H9 (cell line): Measurements from ENCODE around the gene NBEA. TPM values are rescaled to one million over a fixed set of nuclear protein-coding genes. Genes with fewer than 3 reads are reported as not detected.

Experiments
- DNase-seq: peaks from one replicate; pipeline ENCODE4 v3.0.0-alpha.2; 2017
- H2AFZ ChIP-seq: one replicate; pipeline ENCODE4 v1.6.1; 2013; ENCODE audit warnings: mild to moderate bottlenecking, low read length, control low read depth, moderate library complexity
- H2AK5ac ChIP-seq: 2 replicates; pipeline ENCODE4 v1.6.1; 2013; ENCODE audit warnings: low read length, control low read depth, mixed read lengths; ENCODE audit not compliant: insufficient read length
- H2BK120ac ChIP-seq: one replicate; pipeline ENCODE4 v1.6.1; 2013; ENCODE audit warnings: low read depth, mild to moderate bottlenecking, low read length, control low read depth, inconsistent platforms; ENCODE audit not compliant: poor library complexity, severe bottlenecking
- H2BK12ac ChIP-seq: 2 replicates; pipeline ENCODE4 v1.6.1; 2013; ENCODE audit warnings: low read length, control low read depth, mixed read lengths, low read depth; ENCODE audit not compliant: insufficient read length
- H2BK15ac ChIP-seq: 2 replicates; pipeline ENCODE4 v1.6.1; 2013; ENCODE audit warnings: low read depth, low read length, control low read depth
- H2BK20ac ChIP-seq: one replicate; pipeline ENCODE4 v1.6.1; 2013; ENCODE audit warnings: low read depth, mild to moderate bottlenecking, low read length, control low read depth, inconsistent platforms; ENCODE audit not compliant: poor library complexity, severe bottlenecking
- H2BK5ac ChIP-seq: 2 replicates; pipeline ENCODE4 v1.6.1; 2013; ENCODE audit warnings: low read length, control low read depth, mixed read lengths; ENCODE audit not compliant: insufficient read length
- H3K14ac ChIP-seq: 2 replicates; pipeline ENCODE4 v1.6.1; 2013; ENCODE audit warnings: low read length, control low read depth; ENCODE audit not compliant: insufficient read depth
- H3K18ac ChIP-seq: 2 replicates; pipeline ENCODE4 v1.6.1; 2013; ENCODE audit warnings: low read depth, mild to moderate bottlenecking, mixed read lengths, low read length, control low read depth; ENCODE audit not compliant: insufficient read length
- H3K23ac ChIP-seq: 2 replicates; pipeline ENCODE4 v1.6.1; 2013; ENCODE audit warnings: low read length, control low read depth, mixed read lengths, low read depth; ENCODE audit not compliant: insufficient read length
- H3K23me2 ChIP-seq: 2 replicates; pipeline ENCODE4 v1.6.1; 2013; ENCODE audit warnings: low read depth, mild to moderate bottlenecking, mixed read lengths, low read length, control low read depth; ENCODE audit not compliant: insufficient read length, poor library complexity, severe bottlenecking
- H3K27ac ChIP-seq: 2 replicates; pipeline ENCODE4 v1.5.1; 2013; ENCODE audit warnings: low read length, control low read depth, mixed read lengths, low read depth; ENCODE audit not compliant: insufficient read length
- H3K27me3 ChIP-seq: 2 replicates; pipeline ENCODE4 v1.6.1; 2013; ENCODE audit warnings: low read length, control low read depth, inconsistent platforms; ENCODE audit not compliant: insufficient read depth
- H3K4ac ChIP-seq: 2 replicates; pipeline ENCODE4 v1.6.1; 2013; ENCODE audit warnings: low read depth, mild to moderate bottlenecking, control low read depth, inconsistent platforms, low read length, moderate library complexity
- H3K4me1 ChIP-seq: 2 replicates; pipeline ENCODE4 v1.6.1; 2013; ENCODE audit warnings: low read length, control low read depth, inconsistent platforms; ENCODE audit not compliant: insufficient read depth
- H3K4me2 ChIP-seq: 2 replicates; pipeline ENCODE4 v1.6.1; 2013; ENCODE audit warnings: low read length, control low read depth, mixed read lengths; ENCODE audit not compliant: insufficient read length, insufficient read depth
- H3K56ac ChIP-seq: 2 replicates; pipeline ENCODE4 v1.6.1; 2013; ENCODE audit warnings: low read depth, mild to moderate bottlenecking, mixed read lengths, low read length, control low read depth; ENCODE audit not compliant: insufficient read length
- H3K79me1 ChIP-seq: 2 replicates; pipeline ENCODE4 v1.6.1; 2013; ENCODE audit warnings: low read depth, mild to moderate bottlenecking, moderate library complexity, low read length, control low read depth, inconsistent platforms; ENCODE audit not compliant: insufficient read depth, poor library complexity, severe bottlenecking
- H3K79me2 ChIP-seq: 2 replicates; pipeline ENCODE4 v1.6.1; 2013; ENCODE audit warnings: low read length, control low read depth, inconsistent platforms; ENCODE audit not compliant: insufficient read depth
- H3K9ac ChIP-seq: 2 replicates; pipeline ENCODE4 v1.6.1; 2013; ENCODE audit warnings: low read length, control low read depth, mixed read lengths; ENCODE audit not compliant: insufficient read length; ENCODE audit errors: extremely low read depth
- H3K9me3 ChIP-seq: one replicate; pipeline ENCODE4 v1.6.1; 2013; ENCODE audit warnings: low read depth, low read length, inconsistent platforms; ENCODE audit not compliant: control insufficient read depth
- H3T11ph ChIP-seq: one replicate; pipeline ENCODE4 v1.6.1; 2013; ENCODE audit warnings: mild to moderate bottlenecking, low read length, control low read depth, inconsistent platforms
- H4K20me1 ChIP-seq: one replicate; pipeline ENCODE4 v1.6.1; 2013; ENCODE audit not compliant: control insufficient read depth, insufficient read length, insufficient read depth
- H4K5ac ChIP-seq: 2 replicates; pipeline ENCODE4 v1.6.1; 2013; ENCODE audit warnings: low read depth, mild to moderate bottlenecking, mixed read lengths, low read length, control low read depth; ENCODE audit not compliant: insufficient read length
- H4K8ac ChIP-seq: replicated peaks from 2 replicates; pipeline ENCODE4 v1.6.1; 2013; ENCODE audit warnings: low read length, control low read depth, mixed read lengths, low read depth; ENCODE audit not compliant: insufficient read length
- H4K91ac ChIP-seq: 2 replicates; pipeline ENCODE4 v1.6.1; 2013; ENCODE audit warnings: low read depth, mild to moderate bottlenecking, moderate library complexity, mixed read lengths, low read length, control low read depth; ENCODE audit not compliant: insufficient read length
- H3K27ac Mint-ChIP-seq, 3 experiments: 2 replicates in 2 of 3; 3 replicates in 1 of 3; pipeline ENCODE4 v1.8.0; 2020 to 2021; ENCODE audit warnings: mixed read lengths in 3 of 3, mild to moderate bottlenecking in 1 of 3, moderate library complexity in 1 of 3
- H3K27me3 Mint-ChIP-seq: 2 replicates; pipeline ENCODE4 v1.8.0; 2021; ENCODE audit warnings: low read depth, mild to moderate bottlenecking, moderate library complexity, mixed read lengths
- H3K36me3 Mint-ChIP-seq, 3 experiments: 2 replicates in 2 of 3; 3 replicates in 1 of 3; pipeline ENCODE4 v1.8.0; 2020 to 2021; ENCODE audit warnings: low read depth in 3 of 3, mixed read lengths in 3 of 3; ENCODE audit not compliant: insufficient read depth in 1 of 3
- H3K4me1 Mint-ChIP-seq, 2 experiments: 2 replicates each; pipeline ENCODE4 v1.8.0; 2020; ENCODE audit warnings: mixed read lengths in 2 of 2
- H3K4me3 Mint-ChIP-seq, 2 experiments: 2 replicates in 1 of 2; 3 replicates in 1 of 2; pipeline ENCODE4 v1.8.0; 2020 to 2021; ENCODE audit warnings: mild to moderate bottlenecking in 2 of 2, mixed read lengths in 2 of 2, moderate library complexity in 1 of 2
- H3K9me3 Mint-ChIP-seq, 2 experiments: 2 replicates in 1 of 2; 3 replicates in 1 of 2; pipeline ENCODE4 v1.8.0; 2020; ENCODE audit warnings: mild to moderate bottlenecking in 2 of 2, mixed read lengths in 2 of 2, moderate library complexity in 1 of 2
- CTCF ChIP-seq: fragments of 200-600 bp; sonication (generic); conservative IDR thresholded peaks from 3 replicates; pipeline ENCODE4 v1.8.0; 2021; ENCODE audit warnings: antibody characterized with exemption, mild to moderate bottlenecking
- WGBS: extraction: QIAGEN DNeasy Blood & Tissue Kit; methylation state at CpG from one replicate; pipeline ENCODE4 v1.1.7; 2013; ENCODE audit warnings: missing lambda C conversion rate, low lambda C conversion rate, mixed read lengths; ENCODE audit not compliant: insufficient read length; ENCODE audit errors: extremely low coverage; 5-methylcytosine and 5-hydroxymethylcytosine counted together
- total RNA-seq: library from RNA; stranded (reverse); gene quantifications from 2 replicates; pipeline ENCODE4 v1.2.1, GENCODE V29; 2021

NBEA gene
- total RNA-seq, 1 experiment from 2014 or later, result 17.3 TPM

GRCh38 chr13:35499676-35500075 is 557.6 kb downstream of the NBEA start:
- WGBS, result no CpG with 5 or more reads among the region's 4 CpGs
- H3K27me3 ChIP-seq, result no peaks in the 10 kb centered on the region
- H3K18ac ChIP-seq, result no peak overlapping the region
- no peaks in the 10 kb centered on the region for H3K79me2 ChIP-seq
- peaks cover 0 to 5% of the 10 kb centered on the region in 2 experiments; a peak in 2 of 4 replicates for H3K4me1 Mint-ChIP-seq
- no peak overlapping the region; a peak in 1 of 7 replicates for H3K27ac Mint-ChIP-seq
- no peak overlapping the region for H3T11ph ChIP-seq
- no peak overlapping the region for H2BK15ac ChIP-seq
- no peaks in the 10 kb centered on the region for H3K79me1 ChIP-seq
- no peak overlapping the region for H3K4me2 ChIP-seq
- H2BK12ac ChIP-seq, result no peak overlapping the region
- H3K23ac ChIP-seq, result no peak overlapping the region
- H3K27ac ChIP-seq, result no peak overlapping the region
- H2BK5ac ChIP-seq, result no peak overlapping the region
- H3K27me3 Mint-ChIP-seq, result no peaks in the 10 kb centered on the region
- no peak overlapping the region for H2AK5ac ChIP-seq
- no peak for DNase-seq
- no peak for TF ChIP-seq CTCF
- no peak overlapping the region for H4K91ac ChIP-seq
- no peak overlapping the region for H2BK20ac ChIP-seq
- H3K4me1 ChIP-seq, result no peaks in the 10 kb centered on the region
- H4K5ac ChIP-seq, result no peak overlapping the region
- no peaks in the 10 kb centered on the region for H3K23me2 ChIP-seq
- no peak overlapping the region for H3K9ac ChIP-seq
- H2AFZ ChIP-seq, result no peak overlapping the region
- no peak overlapping the region for H3K4ac ChIP-seq
- H3K9me3 ChIP-seq, result no peaks in the 10 kb centered on the region
- no peak overlapping the region for H4K8ac ChIP-seq
- H2BK120ac ChIP-seq, result no peak overlapping the region
- H3K4me3 Mint-ChIP-seq, result no peak overlapping the region
- no peaks in the 10 kb centered on the region for H4K20me1 ChIP-seq
- H3K36me3 Mint-ChIP-seq, result no peaks in the 10 kb centered on the region
- H3K56ac ChIP-seq, result no peak overlapping the region
- H3K14ac ChIP-seq, result no peak overlapping the region
- no peaks in the 10 kb centered on the region for H3K9me3 Mint-ChIP-seq
